Measurements from ENCODE around the gene S100A7A.

Gene S100A7A

DNA sequence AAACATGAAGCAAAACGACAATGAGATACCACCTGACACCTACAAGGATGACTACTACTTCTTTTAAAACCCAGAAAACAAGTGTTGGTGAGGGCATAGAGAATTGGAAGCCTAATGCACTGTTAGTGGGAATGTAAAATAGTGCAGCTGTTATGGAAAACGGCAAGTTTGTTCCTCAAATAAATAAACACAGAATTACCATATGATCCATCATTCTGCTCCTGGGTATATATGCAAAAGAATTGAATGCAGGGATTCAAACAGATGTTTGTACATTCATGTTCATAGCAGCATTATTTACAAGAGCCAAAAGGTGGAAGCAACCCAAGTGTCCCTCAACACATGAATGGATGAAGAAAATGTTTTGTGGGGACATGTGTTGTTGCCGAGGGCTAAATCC lies 24.1 kb upstream of the S100A7A start:
- no peak overlapping the region for H3K4me3 ChIP-seq (ENCODE audit: low read depth, low read length)
- no peak for DNase-seq (ENCODE audit: low read depth, low spot score)
- TF ChIP-seq, protein P1, sequence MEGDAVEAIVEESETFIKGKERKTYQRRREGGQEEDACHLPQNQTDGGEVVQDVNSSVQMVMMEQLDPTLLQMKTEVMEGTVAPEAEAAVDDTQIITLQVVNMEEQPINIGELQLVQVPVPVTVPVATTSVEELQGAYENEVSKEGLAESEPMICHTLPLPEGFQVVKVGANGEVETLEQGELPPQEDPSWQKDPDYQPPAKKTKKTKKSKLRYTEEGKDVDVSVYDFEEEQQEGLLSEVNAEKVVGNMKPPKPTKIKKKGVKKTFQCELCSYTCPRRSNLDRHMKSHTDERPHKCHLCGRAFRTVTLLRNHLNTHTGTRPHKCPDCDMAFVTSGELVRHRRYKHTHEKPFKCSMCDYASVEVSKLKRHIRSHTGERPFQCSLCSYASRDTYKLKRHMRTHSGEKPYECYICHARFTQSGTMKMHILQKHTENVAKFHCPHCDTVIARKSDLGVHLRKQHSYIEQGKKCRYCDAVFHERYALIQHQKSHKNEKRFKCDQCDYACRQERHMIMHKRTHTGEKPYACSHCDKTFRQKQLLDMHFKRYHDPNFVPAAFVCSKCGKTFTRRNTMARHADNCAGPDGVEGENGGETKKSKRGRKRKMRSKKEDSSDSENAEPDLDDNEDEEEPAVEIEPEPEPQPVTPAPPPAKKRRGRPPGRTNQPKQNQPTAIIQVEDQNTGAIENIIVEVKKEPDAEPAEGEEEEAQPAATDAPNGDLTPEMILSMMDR (IDR thresholded peaks at IDR 0.05; ENCODE audit: insufficient read depth, low read length, missing control alignments): no peak
- CTCF ChIA-PET: no interaction called here
- POLR2A ChIA-PET: no interaction called here

DNA sequence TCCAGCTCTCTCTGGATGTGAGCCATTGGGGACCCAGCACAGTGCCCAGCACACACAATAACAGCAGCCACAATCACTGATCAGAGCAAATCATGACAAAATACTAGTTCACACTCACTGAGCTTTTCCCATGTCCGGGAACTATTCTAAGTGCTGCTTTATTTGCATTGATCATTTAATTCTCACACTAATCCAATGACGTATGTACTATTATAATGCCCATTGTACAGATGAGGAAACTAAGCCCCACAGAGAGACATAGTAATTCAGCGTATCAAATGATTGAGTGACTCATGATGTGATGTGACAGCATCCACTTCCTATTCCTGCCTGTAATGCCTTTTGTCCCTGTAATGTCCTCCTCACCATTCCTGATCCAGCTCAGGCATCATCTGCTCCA lies 23.5 kb upstream of the S100A7A start:
- TF ChIP-seq, protein P1 (IDR thresholded peaks at IDR 0.05; ENCODE audit: insufficient read depth, low read length, missing control alignments): no peak
- ChIA-PET CTCF (no interaction called here), POLR2A (no interaction called here)
- DNase-seq (ENCODE audit: low read depth, low spot score): no peak
- no peak overlapping the region for H3K4me3 ChIP-seq (ENCODE audit: low read depth, low read length)

DNA sequence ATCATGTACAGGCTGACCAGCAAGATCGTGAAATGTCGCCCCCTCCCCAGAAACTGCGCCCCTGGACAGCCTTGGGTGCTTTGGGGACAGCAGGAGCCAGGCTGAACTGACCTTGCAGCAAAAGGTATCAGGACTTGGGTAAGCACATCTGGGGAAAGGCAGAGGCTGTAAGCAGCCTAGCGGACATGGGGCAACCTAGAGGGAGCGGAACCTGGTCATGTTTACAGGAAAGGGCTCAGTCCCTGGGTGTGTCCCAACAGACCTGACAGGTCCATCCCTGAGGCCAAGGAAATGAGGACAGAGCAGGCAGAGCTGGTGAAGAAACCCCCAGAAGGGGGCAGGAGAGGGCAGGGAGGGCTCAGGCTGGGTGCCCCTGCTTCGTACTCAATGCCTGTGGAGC lies 22.4 kb upstream of the S100A7A start:
- TF ChIP-seq, protein P1 (IDR thresholded peaks at IDR 0.05; ENCODE audit: insufficient read depth, low read length, missing control alignments): no peak
- POLR2A ChIA-PET: no interaction called here
- CTCF ChIA-PET: no interaction called here
- no peak for DNase-seq (ENCODE audit: low read depth, low spot score)
- no peak overlapping the region for H3K4me3 ChIP-seq (ENCODE audit: low read depth, low read length)

DNA sequence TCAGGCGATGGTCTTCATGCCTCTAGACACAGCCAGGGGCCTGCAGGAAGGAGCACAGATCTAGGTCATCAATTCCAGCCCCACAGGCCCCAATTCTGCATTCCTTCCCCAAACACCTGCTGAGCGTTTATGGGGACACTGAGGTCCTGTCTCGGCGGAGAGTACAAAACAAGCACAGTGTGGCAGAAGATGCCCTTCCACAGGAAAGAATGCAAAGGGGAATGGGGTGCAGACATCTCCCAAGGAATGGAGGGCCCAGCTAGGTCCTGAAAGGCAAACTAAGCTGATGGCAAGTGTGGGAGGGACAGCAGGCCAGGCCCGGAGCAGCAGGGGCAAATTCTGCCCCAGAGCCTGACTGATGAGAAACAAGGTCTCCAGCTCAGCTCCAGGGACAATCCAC lies 21.9 kb upstream of the S100A7A start:
- no peak for DNase-seq (ENCODE audit: low read depth, low spot score)
- TF ChIP-seq, protein P1 (IDR thresholded peaks at IDR 0.05; ENCODE audit: insufficient read depth, low read length, missing control alignments): no peak
- CTCF ChIA-PET: no interaction called here
- H3K4me3 ChIP-seq (ENCODE audit: low read depth, low read length): no peak overlapping the region
- POLR2A ChIA-PET: no interaction called here

DNA sequence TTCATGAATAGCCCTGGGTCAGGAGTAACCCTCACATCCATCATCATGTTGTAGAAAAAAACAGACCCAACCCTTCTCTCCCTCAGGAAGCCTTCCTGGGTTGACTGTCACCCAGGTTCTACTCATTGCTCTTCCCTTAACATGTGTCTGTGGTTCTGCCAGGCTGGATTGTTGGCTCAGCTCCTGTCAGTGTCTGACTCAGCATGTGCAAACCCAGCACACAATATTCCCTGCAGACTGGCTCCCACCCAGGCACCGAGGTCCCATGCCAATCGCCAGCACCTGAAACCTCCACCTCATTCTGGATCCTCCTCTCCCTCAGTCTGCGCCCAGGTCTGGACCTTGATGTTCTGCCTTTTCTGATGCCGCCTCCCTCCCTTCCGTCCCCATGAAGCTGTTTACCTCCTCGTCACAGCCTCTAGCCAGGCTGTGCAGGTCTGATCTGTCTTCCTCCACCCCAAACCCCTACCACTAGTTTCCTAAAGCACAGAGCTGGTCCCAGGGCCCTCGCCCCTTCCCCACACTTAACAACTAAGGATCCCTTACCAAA lies 21.1 kb upstream of the S100A7A start:
- no peak overlapping the region for H3K4me3 ChIP-seq (ENCODE audit: low read depth, low read length)
- no peak for DNase-seq (ENCODE audit: low read depth, low spot score)
- POLR2A ChIA-PET: no interaction called here
- TF ChIP-seq, protein P1 (IDR thresholded peaks at IDR 0.05; ENCODE audit: insufficient read depth, low read length, missing control alignments): no peak
- CTCF ChIA-PET: no interaction called here

DNA sequence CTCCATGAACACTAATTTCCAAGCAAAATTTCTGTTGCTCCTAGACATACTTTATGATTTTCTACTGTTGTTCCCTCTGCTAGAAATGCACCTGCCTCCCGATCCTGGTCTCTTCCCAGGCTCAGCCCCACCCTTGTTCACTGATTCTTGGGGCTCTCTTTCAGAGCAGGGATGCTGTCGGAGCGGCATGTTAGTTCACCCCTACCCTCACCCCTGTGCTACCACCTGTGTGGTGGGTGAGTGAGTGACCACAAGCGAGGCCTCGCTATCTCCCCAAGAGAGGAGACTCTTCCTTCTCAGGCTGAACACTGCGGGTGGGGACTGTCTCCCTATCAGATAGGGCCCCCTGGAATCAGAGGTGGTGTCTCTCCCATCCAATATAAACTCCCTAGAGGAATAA lies 20.5 kb upstream of the S100A7A start:
- CTCF ChIA-PET: no interaction called here
- POLR2A ChIA-PET: no interaction called here
- DNase-seq (ENCODE audit: low read depth, low spot score): no peak
- H3K4me3 ChIP-seq (ENCODE audit: low read depth, low read length): no peak overlapping the region
- TF ChIP-seq, protein P1 (IDR thresholded peaks at IDR 0.05; ENCODE audit: insufficient read depth, low read length, missing control alignments): no peak

All from AG04449 (cell line).